DND-41 (cell line): ENCODE results near the gene AMIGO2.

ENCODE experiments used
- EZH2 ChIP-seq: IDR thresholded peaks from 3 replicates; pipeline ENCODE4 v1.6.1; 2012; ENCODE audit warnings: borderline replicate concordance, low read depth, mild to moderate bottlenecking, moderate library complexity, low read length, inconsistent platforms; ENCODE audit not compliant: severe bottlenecking
- TF ChIP-seq, protein P1 (sequence below): IDR thresholded peaks from 2 replicates; pipeline ENCODE4 v1.5.1; 2012; ENCODE audit warnings: borderline replicate concordance, low read length, moderate library complexity, mild to moderate bottlenecking; ENCODE audit not compliant: poor library complexity, severe bottlenecking; ENCODE audit errors: extremely low read depth

GRCh38 chr12:47100160-47100559 lies 20.4 kb upstream of the AMIGO2 start:
- TF ChIP-seq, protein P1, sequence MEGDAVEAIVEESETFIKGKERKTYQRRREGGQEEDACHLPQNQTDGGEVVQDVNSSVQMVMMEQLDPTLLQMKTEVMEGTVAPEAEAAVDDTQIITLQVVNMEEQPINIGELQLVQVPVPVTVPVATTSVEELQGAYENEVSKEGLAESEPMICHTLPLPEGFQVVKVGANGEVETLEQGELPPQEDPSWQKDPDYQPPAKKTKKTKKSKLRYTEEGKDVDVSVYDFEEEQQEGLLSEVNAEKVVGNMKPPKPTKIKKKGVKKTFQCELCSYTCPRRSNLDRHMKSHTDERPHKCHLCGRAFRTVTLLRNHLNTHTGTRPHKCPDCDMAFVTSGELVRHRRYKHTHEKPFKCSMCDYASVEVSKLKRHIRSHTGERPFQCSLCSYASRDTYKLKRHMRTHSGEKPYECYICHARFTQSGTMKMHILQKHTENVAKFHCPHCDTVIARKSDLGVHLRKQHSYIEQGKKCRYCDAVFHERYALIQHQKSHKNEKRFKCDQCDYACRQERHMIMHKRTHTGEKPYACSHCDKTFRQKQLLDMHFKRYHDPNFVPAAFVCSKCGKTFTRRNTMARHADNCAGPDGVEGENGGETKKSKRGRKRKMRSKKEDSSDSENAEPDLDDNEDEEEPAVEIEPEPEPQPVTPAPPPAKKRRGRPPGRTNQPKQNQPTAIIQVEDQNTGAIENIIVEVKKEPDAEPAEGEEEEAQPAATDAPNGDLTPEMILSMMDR = no peak
- TF ChIP-seq EZH2 = no peak
